IMR-90 (cell line): ENCODE measurements around the gene KLK11. TPM values are rescaled to one million over a fixed set of nuclear protein-coding genes. Genes with fewer than 3 reads are reported as not detected.

Source experiments
- ATAC-seq: fragments of 200-7000 bp; cut with Tn5 transposase; 2 replicates; pipeline ENCODE4 v1.9.1; 2020; ENCODE audit warnings: low read depth, mild to moderate bottlenecking, moderate library complexity
- BruUV-seq: library from RNA; stranded (reverse); fragments of 400-500 nt; replicated peaks from 2 replicates; lab custom pipeline; 2021; lab: Mats Ljungman, UMichigan
- CTCF ChIA-PET: fragments of 300-600 bp; formaldehyde crosslinking; extraction: SDS; loops from one replicate; lab custom pipeline; 2021; ENCODE audit warnings: antibody characterized with exemption; lab: Yijun Ruan, JAX
- POLR2A ChIA-PET: fragments of 300-600 bp; sonication (Branson Sonifier 250); formaldehyde crosslinking; loops from one replicate; lab custom pipeline; 2022; ENCODE audit warnings: antibody characterized with exemption; ENCODE audit not compliant: unreplicated experiment; lab: Charles Lee
- DNase-seq: peaks from one replicate; pipeline ENCODE4 v3.0.0; 2013
- H2AFZ ChIP-seq: replicated peaks from 2 replicates; pipeline ENCODE3; 2013; ENCODE audit warnings: low read length, mild to moderate bottlenecking; ENCODE audit not compliant: poor library complexity
- H2AK5ac ChIP-seq: 2 replicates; pipeline ENCODE4 v1.6.1; 2013; ENCODE audit warnings: low read depth, low read length, inconsistent platforms
- H2AK9ac ChIP-seq: replicated peaks from 2 replicates; pipeline ENCODE3; 2013; ENCODE audit warnings: mild to moderate bottlenecking, low read depth, low read length, moderate library complexity; ENCODE audit not compliant: poor library complexity
- H2BK120ac ChIP-seq: 2 replicates; pipeline ENCODE4 v1.6.1; 2013; ENCODE audit warnings: low read depth, low read length, inconsistent platforms
- H2BK15ac ChIP-seq: 3 replicates; pipeline ENCODE4 v1.6.1; 2013; ENCODE audit warnings: low read depth, low read length, inconsistent platforms
- H2BK20ac ChIP-seq: 2 replicates; pipeline ENCODE4 v1.6.1; 2013; ENCODE audit warnings: low read depth, mild to moderate bottlenecking, inconsistent platforms, low read length, moderate library complexity
- H2BK5ac ChIP-seq: 2 replicates; pipeline ENCODE4 v1.6.1; 2013; ENCODE audit warnings: mild to moderate bottlenecking, low read depth, low read length, inconsistent platforms; ENCODE audit not compliant: poor library complexity, severe bottlenecking
- H3K14ac ChIP-seq: replicated peaks from 2 replicates; pipeline ENCODE4 v1.6.1; 2013; ENCODE audit warnings: low read depth, low read length, inconsistent platforms
- H3K18ac ChIP-seq: 2 replicates; pipeline ENCODE4 v1.6.1; 2013; ENCODE audit warnings: low read depth, low read length, control low read depth
- H3K23ac ChIP-seq: 2 replicates; pipeline ENCODE4 v1.6.1; 2013; ENCODE audit warnings: low read depth, low read length, inconsistent platforms
- H3K27ac ChIP-seq: 2 replicates; pipeline ENCODE4 v1.5.1; 2013; ENCODE audit warnings: mild to moderate bottlenecking, control low read depth, low read length; ENCODE audit not compliant: insufficient read depth
- H3K27me3 ChIP-seq: 2 replicates; pipeline ENCODE4 v1.6.1; 2013; ENCODE audit warnings: low read length; ENCODE audit not compliant: control insufficient read depth, insufficient read depth
- H3K36me3 ChIP-seq: 2 replicates; pipeline ENCODE4 v1.6.1; 2013; ENCODE audit warnings: low read length, mixed read lengths; ENCODE audit not compliant: control insufficient read depth, insufficient read depth
- H3K4ac ChIP-seq: 2 replicates; pipeline ENCODE4 v1.6.1; 2013; ENCODE audit warnings: low read depth, low read length, inconsistent platforms
- H3K4me1 ChIP-seq: 2 replicates; pipeline ENCODE4 v1.6.1; 2013; ENCODE audit warnings: low read length, mixed read lengths; ENCODE audit not compliant: control insufficient read depth, insufficient read depth
- H3K4me2 ChIP-seq: 2 replicates; pipeline ENCODE4 v1.6.1; 2013; ENCODE audit warnings: low read depth, mild to moderate bottlenecking, control low read depth, low read length, moderate library complexity
- H3K4me3 ChIP-seq: 2 replicates; pipeline ENCODE4 v1.5.1; 2013; ENCODE audit warnings: low read depth, mild to moderate bottlenecking, control low read depth, low read length, moderate library complexity; ENCODE audit not compliant: insufficient read depth
- H3K56ac ChIP-seq: 2 replicates; pipeline ENCODE4 v1.6.1; 2013; ENCODE audit warnings: low read length, inconsistent platforms; ENCODE audit not compliant: insufficient read depth; ENCODE audit errors: extremely low read depth
- H3K79me1 ChIP-seq, 2 experiments: 2 replicates each; pipeline ENCODE4 v1.6.1; 2013; ENCODE audit warnings: low read length in 2 of 2, inconsistent platforms in 1 of 2, low read depth in 1 of 2
- H3K9ac ChIP-seq: 2 replicates; pipeline ENCODE4 v1.6.1; 2013; ENCODE audit warnings: low read depth, low read length, control low read depth
- H3K9me1 ChIP-seq: 2 replicates; pipeline ENCODE4 v1.6.1; 2013; ENCODE audit warnings: low read length, inconsistent platforms; ENCODE audit not compliant: insufficient read depth
- H3K9me3 ChIP-seq: 2 replicates; pipeline ENCODE4 v1.6.1; 2013; ENCODE audit warnings: low read length; ENCODE audit not compliant: control insufficient read depth, insufficient read depth
- H4K20me1 ChIP-seq: 2 replicates; pipeline ENCODE4 v1.6.1; 2013; ENCODE audit warnings: low read length, inconsistent platforms; ENCODE audit not compliant: insufficient read depth
- H4K5ac ChIP-seq: 2 replicates; pipeline ENCODE4 v1.6.1; 2013; ENCODE audit warnings: mild to moderate bottlenecking, low read depth, low read length, control low read depth
- H4K8ac ChIP-seq, 2 experiments: 2 replicates each; pipeline ENCODE4 v1.6.1; 2013; ENCODE audit warnings: low read depth in 2 of 2, low read length in 2 of 2, control low read depth in 1 of 2, inconsistent platforms in 1 of 2
- H4K91ac ChIP-seq: 2 replicates; pipeline ENCODE4 v1.6.1; 2013; ENCODE audit warnings: low read depth, low read length, inconsistent platforms; ENCODE audit not compliant: insufficient read depth
- BHLHE40 ChIP-seq: fragments of 150-350 bp; IDR thresholded peaks from 2 replicates; pipeline ENCODE4 v1.6.1; 2016; ENCODE audit warnings: mild to moderate bottlenecking, low read depth, low read length
- CEBPB ChIP-seq: IDR thresholded peaks from 2 replicates; pipeline ENCODE4 v1.6.1; 2012; ENCODE audit warnings: low read depth, low read length, improper control_type of control experiment
- CHD1 ChIP-seq: IDR thresholded peaks from 2 replicates; pipeline ENCODE4 v1.6.1; 2012; ENCODE audit warnings: low read depth, low read length, improper control_type of control experiment
- ELK1 ChIP-seq: fragments of 150-350 bp; IDR thresholded peaks from 2 replicates; pipeline ENCODE4 v1.6.1; 2016; ENCODE audit warnings: low read depth, mild to moderate bottlenecking, low read length, moderate library complexity, borderline replicate concordance
- FOS ChIP-seq: fragments of 150-350 bp; IDR thresholded peaks from 2 replicates; pipeline ENCODE4 v1.6.1; 2016; ENCODE audit warnings: low read depth, low read length
- MAFK ChIP-seq: IDR thresholded peaks from 2 replicates; pipeline ENCODE4 v1.6.1; 2012; ENCODE audit warnings: low read depth, low read length, improper control_type of control experiment
- MAZ ChIP-seq: IDR thresholded peaks from 2 replicates; pipeline ENCODE4 v1.6.1; 2012; ENCODE audit warnings: low read depth, mild to moderate bottlenecking, low read length, improper control_type of control experiment, moderate library complexity, borderline replicate concordance
- MXI1 ChIP-seq: IDR thresholded peaks from 2 replicates; pipeline ENCODE4 v1.6.1; 2012; ENCODE audit warnings: low read depth, mild to moderate bottlenecking, low read length, moderate library complexity, borderline replicate concordance
- NFE2L2 ChIP-seq: fragments of 150-350 bp; IDR thresholded peaks from 2 replicates; pipeline ENCODE4 v1.6.1; 2016; ENCODE audit warnings: low read depth, mild to moderate bottlenecking, low read length
- POLR2A ChIP-seq: IDR thresholded peaks from 2 replicates; pipeline ENCODE4 v1.6.1; 2012; ENCODE audit warnings: mild to moderate bottlenecking, low read depth, low read length
- RAD21 ChIP-seq: IDR thresholded peaks from 2 replicates; pipeline ENCODE4 v1.6.1; 2012; ENCODE audit warnings: low read length, improper control_type of control experiment
- RCOR1 ChIP-seq: IDR thresholded peaks from 2 replicates; pipeline ENCODE4 v1.6.1; 2012; ENCODE audit warnings: mild to moderate bottlenecking, low read length, improper control_type of control experiment; ENCODE audit not compliant: insufficient replicate concordance
- RFX5 ChIP-seq: IDR thresholded peaks from 2 replicates; pipeline ENCODE4 v1.8.0; 2012; ENCODE audit warnings: low read depth, mild to moderate bottlenecking, low read length, moderate library complexity
- SMC3 ChIP-seq: fragments of 150-350 bp; IDR thresholded peaks from 2 replicates; pipeline ENCODE4 v1.6.1; 2016; ENCODE audit warnings: low read depth, mild to moderate bottlenecking, antibody characterized with exemption, low read length, moderate library complexity
- WGBS, 2 experiments: methylation state at CpG; one replicate each; pipeline versions ENCODE4 v1.1.5 to v1.1.7; 2013; ENCODE audit warnings: missing lambda C conversion rate in 2 of 2; ENCODE audit not compliant: insufficient read length in 1 of 2; ENCODE audit errors: extremely low coverage in 2 of 2; 5-methylcytosine and 5-hydroxymethylcytosine counted together
- dilution Hi-C: fragments of 300-500 bp; cut with HindIII; formaldehyde crosslinking; loops from one replicate; pipeline ENCODE4 v1.14.3; 2018; ENCODE audit warnings: low sequenced_read_pairs; ENCODE audit not compliant: unreplicated experiment
- in situ Hi-C: fragments of 300-500 bp; cut with MboI; formaldehyde crosslinking; loops from 3 replicates; pipeline ENCODE4 v1.14.3; 2019; ENCODE audit warnings: low sequenced_read_pairs, inconsistent platforms, mixed read lengths
- intact Hi-C: fragments of 100-400 bp; cut with micrococcal nuclease; formaldehyde crosslinking; loops from 2 replicates; pipeline ENCODE4 v1.10.0; 2022
- polyA plus RNA-seq, 3 experiments: library from polyadenylated mRNA; depleted of rRNA; stranded (reverse); fragments of >200 nt; gene quantifications; 2 replicates each; pipeline ENCODE4 v1.2.3, GENCODE V29; 2012; ENCODE audit warnings: low replicate concordance in 1 of 3
- total RNA-seq: library from RNA; depleted of rRNA; stranded (reverse); fragments of >200 nt; gene quantifications from 2 replicates; pipeline ENCODE4 v1.2.3, GENCODE V29; 2012
- TF ChIP-seq, protein P1 (sequence below): fragments of 150-350 bp; IDR thresholded peaks from 2 replicates; pipeline ENCODE4 v1.6.1; 2017; ENCODE audit warnings: mild to moderate bottlenecking, antibody characterized with exemption, low read length, low read depth
- TF ChIP-seq, protein P2 (sequence below): conservative IDR thresholded peaks from 2 replicates; pipeline ENCODE4 v1.5.1; 2012; ENCODE audit warnings: mild to moderate bottlenecking, low read depth, low read length, improper control_type of control experiment

KLK11 gene
- total and polyA plus RNA-seq, 2 of the 4 experiments (the other 2 are of a cell fraction), result not detected

GRCh38 chr19:51007488-51007887 lies 18.9 kb downstream of the KLK11 start:
- in situ Hi-C loops (no loop called here), dilution Hi-C loops (no loop called here), intact Hi-C loops (no loop called here)
- BruUV-seq, result no TSS peak
- no peaks in the 10 kb centered on the region for H3K9me1 ChIP-seq
- CTCF ChIA-PET, result interaction anchor here (0.7 kb wide), 2 partner anchors 86 to 141 kb away, joined by 3 read pairs; no protein-coding TSS in a partner anchor
- TF ChIP-seq CHD1 (no peak), RCOR1 (no peak), MAZ (no peak), BHLHE40 (no peak), MAFK (no peak), ELK1 (no peak), RFX5 (no peak), NFE2L2 (no peak), MXI1 (no peak), CEBPB (no peak), POLR2A (no peak), SMC3 (no peak), FOS (no peak), RAD21 (no peak)
- TF ChIP-seq, protein P1, sequence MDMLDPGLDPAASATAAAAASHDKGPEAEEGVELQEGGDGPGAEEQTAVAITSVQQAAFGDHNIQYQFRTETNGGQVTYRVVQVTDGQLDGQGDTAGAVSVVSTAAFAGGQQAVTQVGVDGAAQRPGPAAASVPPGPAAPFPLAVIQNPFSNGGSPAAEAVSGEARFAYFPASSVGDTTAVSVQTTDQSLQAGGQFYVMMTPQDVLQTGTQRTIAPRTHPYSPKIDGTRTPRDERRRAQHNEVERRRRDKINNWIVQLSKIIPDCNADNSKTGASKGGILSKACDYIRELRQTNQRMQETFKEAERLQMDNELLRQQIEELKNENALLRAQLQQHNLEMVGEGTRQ, result no peak
- TF ChIP-seq, protein P2, sequence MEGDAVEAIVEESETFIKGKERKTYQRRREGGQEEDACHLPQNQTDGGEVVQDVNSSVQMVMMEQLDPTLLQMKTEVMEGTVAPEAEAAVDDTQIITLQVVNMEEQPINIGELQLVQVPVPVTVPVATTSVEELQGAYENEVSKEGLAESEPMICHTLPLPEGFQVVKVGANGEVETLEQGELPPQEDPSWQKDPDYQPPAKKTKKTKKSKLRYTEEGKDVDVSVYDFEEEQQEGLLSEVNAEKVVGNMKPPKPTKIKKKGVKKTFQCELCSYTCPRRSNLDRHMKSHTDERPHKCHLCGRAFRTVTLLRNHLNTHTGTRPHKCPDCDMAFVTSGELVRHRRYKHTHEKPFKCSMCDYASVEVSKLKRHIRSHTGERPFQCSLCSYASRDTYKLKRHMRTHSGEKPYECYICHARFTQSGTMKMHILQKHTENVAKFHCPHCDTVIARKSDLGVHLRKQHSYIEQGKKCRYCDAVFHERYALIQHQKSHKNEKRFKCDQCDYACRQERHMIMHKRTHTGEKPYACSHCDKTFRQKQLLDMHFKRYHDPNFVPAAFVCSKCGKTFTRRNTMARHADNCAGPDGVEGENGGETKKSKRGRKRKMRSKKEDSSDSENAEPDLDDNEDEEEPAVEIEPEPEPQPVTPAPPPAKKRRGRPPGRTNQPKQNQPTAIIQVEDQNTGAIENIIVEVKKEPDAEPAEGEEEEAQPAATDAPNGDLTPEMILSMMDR, result no peak
- H3K4me2 ChIP-seq, result no peak overlapping the region
- H4K5ac ChIP-seq, result no peak overlapping the region
- no peak overlapping the region for H3K56ac ChIP-seq
- no peak overlapping the region for H3K4ac ChIP-seq
- no CpG with 5 or more reads among the region's 3 CpGs for WGBS, 2 experiments
- H3K9me3 ChIP-seq, result peaks cover 4% of the 10 kb centered on the region
- no peak overlapping the region for H2AFZ ChIP-seq
- H3K9ac ChIP-seq, result no peak overlapping the region
- no peak overlapping the region for H2BK20ac ChIP-seq
- no peaks in the 10 kb centered on the region for H3K36me3 ChIP-seq
- H4K91ac ChIP-seq, result no peak overlapping the region
- no peak overlapping the region for H3K27ac ChIP-seq
- H3K4me1 ChIP-seq, result no peaks in the 10 kb centered on the region
- no peak overlapping the region for H2BK120ac ChIP-seq
- no peak overlapping the region for H3K14ac ChIP-seq
- POLR2A ChIA-PET, result no interaction called here
- DNase-seq, result no peak
- no peak overlapping the region for H2BK15ac ChIP-seq
- no peak overlapping the region for H4K8ac ChIP-seq
- H2AK5ac ChIP-seq, result no peak overlapping the region
- H3K23ac ChIP-seq, result no peak overlapping the region
- no peak overlapping the region for H2AK9ac ChIP-seq
- H3K18ac ChIP-seq, result no peak overlapping the region
- H4K20me1 ChIP-seq, result no peaks in the 10 kb centered on the region
- H3K27me3 ChIP-seq, result no peaks in the 10 kb centered on the region
- no peak for ATAC-seq
- H3K4me3 ChIP-seq, result no peak overlapping the region
- H2BK5ac ChIP-seq, result no peak overlapping the region
- H3K79me1 ChIP-seq, result no peaks in the 10 kb centered on the region
